Measurements from ENCODE around the gene HS6ST3.

HS6ST3 gene

GRCh38 chr13:96308568-96308967 is 218.7 kb downstream of the HS6ST3 start:
- TF ChIP-seq EZH2 (IDR thresholded peaks at IDR 0.05; ENCODE audit: borderline replicate concordance, low read length), result no peak
- no peak for TF ChIP-seq CTCF (IDR thresholded peaks at IDR 0.05; ENCODE audit: low read length)
- no peaks in the 10 kb centered on the region for H3K9me2 ChIP-seq (ENCODE audit: low read depth, low read length)
- H3K79me2 ChIP-seq (ENCODE audit: insufficient read depth, low read length), result no peaks in the 10 kb centered on the region
- H4K20me1 ChIP-seq (ENCODE audit: insufficient read depth, low read length), result no peaks in the 10 kb centered on the region
- no peak overlapping the region for H2AFZ ChIP-seq (ENCODE audit: low read length)
- H3K4me1 ChIP-seq (ENCODE audit: insufficient read depth, low read length, severe bottlenecking), result no peaks in the 10 kb centered on the region
- H3K4me3 ChIP-seq (ENCODE audit: low read depth, low read length, poor library complexity, severe bottlenecking), result no peak overlapping the region
- no peaks in the 10 kb centered on the region for H3K27me3 ChIP-seq (ENCODE audit: insufficient read depth, low read length)
- no peaks in the 10 kb centered on the region for H3F3A ChIP-seq (ENCODE audit: insufficient read depth, low read length)
- H3K4me2 ChIP-seq (ENCODE audit: low read length), result no peak overlapping the region
- no peak overlapping the region for H3K27ac ChIP-seq (ENCODE audit: low read depth, low read length, poor library complexity, severe bottlenecking)
- H3K36me3 ChIP-seq (ENCODE audit: insufficient read depth, low read length), result no peaks in the 10 kb centered on the region
- H3K9ac ChIP-seq (ENCODE audit: low read length), result no peak overlapping the region
- H3K9me3 ChIP-seq (ENCODE audit: low read length), result no peaks in the 10 kb centered on the region

- no peak overlapping the region for H3K4me3 ChIP-seq (ENCODE audit: low read depth, low read length, poor library complexity, severe bottlenecking)
- no peaks in the 10 kb centered on the region for H3K79me2 ChIP-seq (ENCODE audit: insufficient read depth, low read length)
- H3K9me2 ChIP-seq (ENCODE audit: low read depth, low read length), result no peaks in the 10 kb centered on the region
- H3K27me3 ChIP-seq (ENCODE audit: insufficient read depth, low read length), result no peaks in the 10 kb centered on the region
- H3K4me1 ChIP-seq (ENCODE audit: insufficient read depth, low read length, severe bottlenecking), result no peaks in the 10 kb centered on the region
- H2AFZ ChIP-seq (ENCODE audit: low read length), result no peak overlapping the region
- no peak overlapping the region for H3K4me2 ChIP-seq (ENCODE audit: low read length)
- H3K9ac ChIP-seq (ENCODE audit: low read length), result no peak overlapping the region
- no peak overlapping the region for H3K27ac ChIP-seq (ENCODE audit: low read depth, low read length, poor library complexity, severe bottlenecking)
- no peaks in the 10 kb centered on the region for H4K20me1 ChIP-seq (ENCODE audit: insufficient read depth, low read length)
- H3F3A ChIP-seq (ENCODE audit: insufficient read depth, low read length), result no peaks in the 10 kb centered on the region
- TF ChIP-seq CTCF (IDR thresholded peaks at IDR 0.05; ENCODE audit: low read length), result no peak
- TF ChIP-seq EZH2 (IDR thresholded peaks at IDR 0.05; ENCODE audit: borderline replicate concordance, low read length), result no peak
- H3K36me3 ChIP-seq (ENCODE audit: insufficient read depth, low read length), result no peaks in the 10 kb centered on the region
- H3K9me3 ChIP-seq (ENCODE audit: low read length), result no peaks in the 10 kb centered on the region
Measured at GRCh38 chr13:96314974-96315373, 225.1 kb downstream of the HS6ST3 start.

GRCh38 chr13:96338030-96338429 is 248.1 kb downstream of the HS6ST3 start:
- no peaks in the 10 kb centered on the region for H3K9me2 ChIP-seq (ENCODE audit: low read depth, low read length)
- H3K4me3 ChIP-seq (ENCODE audit: low read depth, low read length, poor library complexity, severe bottlenecking), result no peak overlapping the region
- no peaks in the 10 kb centered on the region for H3K79me2 ChIP-seq (ENCODE audit: insufficient read depth, low read length)
- TF ChIP-seq CTCF (IDR thresholded peaks at IDR 0.05; ENCODE audit: low read length) (no peak), EZH2 (IDR thresholded peaks at IDR 0.05; ENCODE audit: borderline replicate concordance, low read length) (no peak)
- no peaks in the 10 kb centered on the region for H3K4me1 ChIP-seq (ENCODE audit: insufficient read depth, low read length, severe bottlenecking)
- no peaks in the 10 kb centered on the region for H3K36me3 ChIP-seq (ENCODE audit: insufficient read depth, low read length)
- H3K27me3 ChIP-seq (ENCODE audit: insufficient read depth, low read length), result no peaks in the 10 kb centered on the region
- H3K4me2 ChIP-seq (ENCODE audit: low read length), result no peak overlapping the region
- H4K20me1 ChIP-seq (ENCODE audit: insufficient read depth, low read length), result no peaks in the 10 kb centered on the region
- H3K9ac ChIP-seq (ENCODE audit: low read length), result no peak overlapping the region
- no peak overlapping the region for H3K27ac ChIP-seq (ENCODE audit: low read depth, low read length, poor library complexity, severe bottlenecking)
- H3K9me3 ChIP-seq (ENCODE audit: low read length), result no peaks in the 10 kb centered on the region
- H2AFZ ChIP-seq (ENCODE audit: low read length), result no peak overlapping the region
- no peaks in the 10 kb centered on the region for H3F3A ChIP-seq (ENCODE audit: insufficient read depth, low read length)

All from OCI-LY1 (cell line).